Keratinocyte (primary cell): Measurements from ENCODE around the gene SASH1.

Experiments
- EZH2 ChIP-seq: IDR thresholded peaks from one replicate; pipeline ENCODE4 v1.6.1; 2012; ENCODE audit warnings: inconsistent platforms, mild to moderate bottlenecking, low read length, moderate library complexity
- TF ChIP-seq, protein P1 (sequence below), 3 experiments: IDR thresholded peaks in 1 of 3; conservative IDR thresholded peaks in 1 of 3; optimal IDR thresholded peaks in 1 of 3; 2 replicates in 2 of 3; 3 replicates in 1 of 3; pipeline versions ENCODE3 to v1.5.1; 2011; ENCODE audit warnings: low read length in 3 of 3, mild to moderate bottlenecking in 3 of 3, moderate library complexity in 2 of 3, control low read depth in 1 of 3, inconsistent platforms in 1 of 3; ENCODE audit not compliant: insufficient read depth in 2 of 3; ENCODE audit errors: extremely low read depth in 1 of 3

DNA sequence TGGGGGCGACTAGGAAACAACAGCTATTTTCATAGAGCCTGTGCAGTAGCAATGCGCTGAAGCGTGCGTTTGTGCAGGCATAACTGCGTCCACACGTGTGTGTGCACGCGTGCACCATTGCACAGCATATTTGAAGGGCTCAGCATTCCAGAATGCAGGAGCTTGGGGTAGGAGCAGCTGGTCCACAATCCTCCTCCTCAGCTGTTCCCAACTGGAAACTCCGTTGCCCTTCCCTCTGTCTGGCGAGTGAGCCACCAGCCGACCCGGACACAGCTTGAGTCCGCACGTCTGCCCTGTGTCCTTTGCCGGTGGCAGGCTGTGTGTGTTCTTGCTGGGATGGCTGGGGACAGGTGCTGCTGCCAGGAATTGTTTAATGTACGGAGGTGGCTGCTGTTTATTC, 110.2 kb downstream of the SASH1 start:
- TF ChIP-seq, protein P1, sequence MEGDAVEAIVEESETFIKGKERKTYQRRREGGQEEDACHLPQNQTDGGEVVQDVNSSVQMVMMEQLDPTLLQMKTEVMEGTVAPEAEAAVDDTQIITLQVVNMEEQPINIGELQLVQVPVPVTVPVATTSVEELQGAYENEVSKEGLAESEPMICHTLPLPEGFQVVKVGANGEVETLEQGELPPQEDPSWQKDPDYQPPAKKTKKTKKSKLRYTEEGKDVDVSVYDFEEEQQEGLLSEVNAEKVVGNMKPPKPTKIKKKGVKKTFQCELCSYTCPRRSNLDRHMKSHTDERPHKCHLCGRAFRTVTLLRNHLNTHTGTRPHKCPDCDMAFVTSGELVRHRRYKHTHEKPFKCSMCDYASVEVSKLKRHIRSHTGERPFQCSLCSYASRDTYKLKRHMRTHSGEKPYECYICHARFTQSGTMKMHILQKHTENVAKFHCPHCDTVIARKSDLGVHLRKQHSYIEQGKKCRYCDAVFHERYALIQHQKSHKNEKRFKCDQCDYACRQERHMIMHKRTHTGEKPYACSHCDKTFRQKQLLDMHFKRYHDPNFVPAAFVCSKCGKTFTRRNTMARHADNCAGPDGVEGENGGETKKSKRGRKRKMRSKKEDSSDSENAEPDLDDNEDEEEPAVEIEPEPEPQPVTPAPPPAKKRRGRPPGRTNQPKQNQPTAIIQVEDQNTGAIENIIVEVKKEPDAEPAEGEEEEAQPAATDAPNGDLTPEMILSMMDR (optimal IDR thresholded peaks at IDR 0.05 in 1 of 3, IDR thresholded peaks at IDR 0.05 in 1 of 3, conservative IDR thresholded peaks at IDR 0.05 in 1 of 3; ENCODE audit: extremely low read depth in 1 of 3, insufficient read depth in 2 of 3, low read length in 3 of 3), result no peak
- TF ChIP-seq EZH2, result no peak
